Sciatic nerve (tissue), 2 donors: Measurements from ENCODE around the gene DNASE1. TPM values are rescaled to one million over a fixed set of nuclear protein-coding genes. Genes with fewer than 3 reads are reported as not detected.
"Not testable (repeated sequence)": the region's sequence is repeated elsewhere in the genome, so short reads cannot be mapped to it uniquely, and the experiment has no call there.

ENCODE experiments used
- ATAC-seq: fragments of 200-7000 bp; cut with Tn5 transposase; one replicate; pipeline ENCODE4 v1.9.1; 2020; ENCODE audit warnings: mild to moderate bottlenecking, moderate library complexity
- DNase-seq: peaks from one replicate; pipeline ENCODE4 v3.0.0-alpha.2; 2020; ENCODE audit warnings: low spot score
- intact Hi-C: fragments of 100-400 bp; cut with DNase I; formaldehyde crosslinking; loops from one replicate; pipeline ENCODE4 v1.14.2; 2022
- total RNA-seq: library from RNA; stranded (reverse); fragmentation: NEBNext Ultra II Directional; extraction: Animal tissue kit (Norgen Biotek cat#: 25700); gene quantifications from one replicate; pipeline ENCODE4 v1.2.1, GENCODE V29; 2021
- donor health status: DM: no; HTN: no; CAD: no.
- donor health status: DM: no; HTN: no; CAD: no.

The DNASE1 gene, protein sequence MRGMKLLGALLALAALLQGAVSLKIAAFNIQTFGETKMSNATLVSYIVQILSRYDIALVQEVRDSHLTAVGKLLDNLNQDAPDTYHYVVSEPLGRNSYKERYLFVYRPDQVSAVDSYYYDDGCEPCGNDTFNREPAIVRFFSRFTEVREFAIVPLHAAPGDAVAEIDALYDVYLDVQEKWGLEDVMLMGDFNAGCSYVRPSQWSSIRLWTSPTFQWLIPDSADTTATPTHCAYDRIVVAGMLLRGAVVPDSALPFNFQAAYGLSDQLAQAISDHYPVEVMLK
- 24.7 TPM for total RNA-seq

DNA sequence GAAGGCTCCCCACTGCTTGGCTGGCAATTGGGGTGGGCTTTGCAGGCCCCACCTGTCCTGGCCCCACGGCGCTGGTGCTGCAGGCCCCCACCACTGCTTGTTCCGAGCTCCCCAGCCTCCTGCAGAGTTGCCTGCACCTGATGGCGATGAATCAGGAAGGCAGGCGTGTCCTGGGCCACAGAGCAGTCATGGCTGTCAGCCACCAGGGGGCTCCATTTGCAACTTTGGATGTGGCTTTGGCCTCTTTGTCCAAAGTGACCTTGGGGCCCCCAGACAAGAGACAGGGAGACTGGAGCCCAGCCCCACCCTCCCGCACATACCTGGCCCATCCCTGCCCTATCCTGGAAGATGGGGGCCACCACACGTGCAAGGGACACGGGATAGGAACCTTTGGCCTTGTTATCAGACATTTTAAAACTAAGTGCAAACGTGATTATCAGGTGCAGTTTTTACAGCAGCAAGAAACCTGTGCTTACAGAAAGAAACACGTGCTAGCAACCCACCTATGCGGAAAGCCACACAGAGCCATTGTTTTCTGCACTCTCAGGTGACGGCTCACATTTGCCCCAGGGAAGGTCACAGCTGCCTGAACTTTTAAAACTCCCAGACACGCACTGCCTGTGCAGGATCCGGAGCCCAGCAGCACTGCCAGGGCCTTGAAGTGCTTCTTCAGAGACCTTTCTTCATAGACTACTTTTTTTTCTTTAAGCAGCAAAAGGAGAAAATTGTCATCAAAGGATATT lies at the start of gene DNASE1:
Gene DNASE1, plus strand, starts transcription at position 443 of the 743 bp plus-strand sequence. CDS start 683 bp downstream, outside the sequence.
- ATAC-seq (peak; percentile 69), DNase-seq (peak; percentile 75)
- intact Hi-C loops: no loop called here

DNA sequence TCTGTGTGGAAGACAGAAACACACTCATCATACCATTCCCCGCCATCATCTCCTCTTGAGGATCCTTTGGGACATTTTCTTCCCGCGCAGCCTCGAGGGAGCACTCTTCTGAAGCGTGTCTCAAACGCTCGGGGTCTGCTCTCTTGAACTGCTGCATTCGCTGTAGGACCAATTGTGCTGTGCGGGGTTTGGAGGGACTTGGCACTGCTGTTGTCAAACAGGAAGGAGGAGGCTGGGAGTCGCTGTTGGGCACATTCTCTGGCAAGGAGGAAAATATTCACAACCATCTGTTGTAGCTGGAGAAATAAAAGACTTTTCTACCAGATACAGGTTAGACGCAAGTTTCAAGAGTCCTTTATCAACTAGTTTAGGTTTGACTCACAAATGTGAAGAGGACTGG lies 48.0 kb upstream of the DNASE1 start:
- ATAC-seq (no peak), DNase-seq (no peak)
- intact Hi-C loops: no loop called here

DNA sequence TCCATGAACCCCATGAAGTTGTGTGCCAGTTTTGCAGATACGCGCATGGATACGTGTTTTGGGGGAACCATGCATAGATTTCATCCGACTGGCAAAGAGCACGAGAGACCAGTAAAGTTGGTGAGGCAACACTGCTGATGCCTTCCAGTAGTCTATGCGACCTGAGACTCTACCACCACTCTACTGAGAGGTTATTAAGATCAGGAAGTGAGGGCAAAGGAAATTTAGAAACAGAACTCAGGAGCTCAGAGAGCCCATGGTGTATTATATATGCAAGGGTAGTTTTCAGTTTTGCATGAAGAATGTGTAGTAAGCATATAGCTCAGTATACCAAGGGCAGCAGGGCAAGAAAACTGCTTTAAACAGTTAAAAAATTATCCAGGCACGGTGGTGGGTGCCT lies 47.3 kb upstream of the DNASE1 start:
- no peak for DNase-seq
- intact Hi-C loops: no loop called here
- no peak for ATAC-seq

GRCh38 chr16:3607634-3608033 lies 46.9 kb upstream of the DNASE1 start:
- intact Hi-C loops: no loop called here
- no peak for DNase-seq
- ATAC-seq: no peak

- ATAC-seq (no peak), DNase-seq (no peak)
- intact Hi-C loops: no loop called here
Measured at GRCh38 chr16:3608069-3608468, 46.4 kb upstream of the DNASE1 start.

- ATAC-seq, DNase-seq, intact Hi-C loops: not testable (repeated sequence)
Measured at GRCh38 chr16:3608976-3609375, 45.5 kb upstream of the DNASE1 start.

- no peak for ATAC-seq
- no peak for DNase-seq
- intact Hi-C loops: loop anchor here (10.0 kb wide), 1 partner anchor 525 kb away; no protein-coding TSS in a partner anchor
Measured at GRCh38 chr16:3609895-3610697, 44.4 kb upstream of the DNASE1 start.

GRCh38 chr16:3610698-3611145 lies 43.8 kb upstream of the DNASE1 start:
- ATAC-seq (peak; percentile 15), DNase-seq (no peak)
- intact Hi-C loops: loop anchor here (10.0 kb wide), 1 partner anchor 526 kb away; no protein-coding TSS in a partner anchor

DNA sequence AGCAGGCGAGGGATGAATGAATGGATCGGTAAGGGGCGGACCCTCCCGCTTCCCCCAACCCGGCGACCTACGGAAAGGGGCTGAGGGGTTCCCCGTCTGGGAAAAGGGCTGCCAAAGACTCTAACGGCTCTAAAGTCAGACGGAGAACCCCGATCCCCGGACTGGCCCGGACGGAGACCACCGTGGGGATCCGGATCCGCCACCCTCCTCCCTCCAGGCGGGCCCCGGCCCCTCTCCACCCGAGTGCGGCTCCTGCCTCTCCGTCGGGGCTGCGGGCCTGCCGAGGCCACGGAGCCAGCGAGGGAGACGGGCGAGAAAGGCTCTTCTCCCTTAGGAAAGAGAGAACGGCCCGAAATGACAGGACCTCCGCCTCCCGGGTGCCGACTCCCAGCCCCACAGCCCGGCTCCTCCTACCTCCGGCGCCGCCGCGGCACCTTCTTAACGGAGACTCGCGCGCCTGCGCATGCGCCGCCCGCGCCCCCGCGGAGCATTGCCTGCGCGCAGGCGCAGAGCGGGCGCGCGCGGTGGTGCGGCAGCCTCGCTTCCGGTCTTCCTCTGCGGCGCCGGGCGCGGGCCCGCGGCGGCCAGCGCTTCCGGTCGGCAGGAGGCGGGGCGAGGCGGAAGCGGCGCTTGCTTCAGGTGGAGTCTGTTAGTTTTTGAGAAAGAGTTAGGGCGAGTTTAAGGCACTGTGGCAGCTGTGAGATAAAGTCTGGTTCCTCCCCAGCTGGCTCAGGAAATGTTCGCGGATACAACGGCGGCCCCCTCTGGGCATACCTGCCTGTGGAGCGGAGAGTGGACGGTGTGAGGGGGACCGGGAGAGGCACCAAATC lies 43.1 kb upstream of the DNASE1 start, which contains the start of gene SLX4:
Gene SLX4, minus strand, starts transcription at position 461 of the 830 bp plus-strand sequence. CDS start 2,642 bp downstream, outside the sequence.
- intact Hi-C loops: loop anchor here (10.0 kb wide), 1 partner anchor 527 kb away; no protein-coding TSS in a partner anchor
- peak; percentile 93 for DNase-seq
- ATAC-seq: peak; percentile 97

- no peak for ATAC-seq
- intact Hi-C loops: loop anchor here (10.0 kb wide), 1 partner anchor 528 kb away; no protein-coding TSS in a partner anchor
- no peak for DNase-seq
Measured at GRCh38 chr16:3612510-3613466, 41.7 kb upstream of the DNASE1 start.

DNA sequence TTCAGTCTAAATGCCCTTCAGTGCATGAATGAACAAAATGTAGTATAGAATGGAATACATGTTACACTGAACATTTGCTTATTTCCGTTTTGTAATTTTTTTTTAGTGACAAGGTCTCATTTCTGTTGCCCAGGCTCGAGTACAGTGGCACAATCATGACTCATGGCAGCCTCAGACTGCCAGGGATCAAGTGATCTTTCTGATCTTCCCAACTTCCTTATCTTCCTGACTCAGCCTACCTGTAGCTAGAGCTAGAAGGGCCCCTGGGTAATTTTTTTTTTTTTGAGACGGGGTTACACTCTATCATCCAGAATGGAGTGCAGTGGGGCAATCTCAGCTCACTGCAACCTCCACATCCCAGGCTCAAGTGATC lies 35.7 kb upstream of the DNASE1 start:
- ATAC-seq: no peak
- no peak for DNase-seq
- intact Hi-C loops: loop anchor here (10.0 kb wide), 1 partner anchor 534 kb away; no protein-coding TSS in a partner anchor

GRCh38 chr16:3623642-3624041 lies 30.8 kb upstream of the DNASE1 start:
- DNase-seq (no peak), ATAC-seq (no peak)
- intact Hi-C loops: no loop called here

GRCh38 chr16:3625331-3625730 lies 29.2 kb upstream of the DNASE1 start:
- no peak for DNase-seq
- intact Hi-C loops: no loop called here
- ATAC-seq: no peak

DNA sequence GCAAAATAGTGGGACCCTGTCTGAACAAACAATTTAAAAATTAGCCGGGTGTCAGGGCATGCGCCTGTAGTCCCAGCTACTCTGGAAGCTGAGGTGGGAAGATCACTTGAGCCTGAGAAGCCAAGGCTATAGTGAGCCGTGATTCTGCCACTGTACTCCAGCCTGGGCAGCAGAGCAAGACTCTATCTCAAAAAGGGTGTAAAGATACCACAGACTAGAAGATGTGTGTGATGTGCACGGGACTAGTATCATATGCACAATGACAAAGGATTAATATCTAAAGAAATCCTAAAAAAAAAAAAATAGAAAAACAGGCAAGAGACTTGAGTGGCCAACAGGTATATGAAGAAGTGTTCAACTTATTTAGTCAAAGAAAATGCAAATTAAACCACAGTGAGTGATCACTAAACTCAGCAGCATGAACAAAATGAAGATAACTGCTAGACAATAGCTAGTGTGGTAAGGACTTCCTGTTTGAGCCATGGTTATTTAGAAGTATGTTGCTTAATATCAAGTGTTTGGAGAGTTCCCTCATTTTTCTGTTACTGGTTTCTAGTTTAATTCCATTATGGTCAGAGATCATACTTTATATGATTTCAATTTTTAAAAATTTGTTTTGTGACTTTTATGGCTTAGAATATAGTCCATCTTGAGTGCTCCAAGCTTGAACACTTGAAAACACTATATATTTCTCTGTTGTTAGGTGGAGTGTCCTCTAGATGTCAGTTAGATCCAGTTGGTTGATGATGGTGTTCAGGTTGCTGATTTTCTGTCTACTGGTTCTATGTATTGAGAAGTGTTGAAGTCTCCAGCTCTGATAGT lies 28.4 kb upstream of the DNASE1 start:
- no peak for DNase-seq
- intact Hi-C loops: no loop called here
- no peak for ATAC-seq

GRCh38 chr16:3637371-3637923 lies 17.0 kb upstream of the DNASE1 start:
- no peak for ATAC-seq
- DNase-seq: no peak
- intact Hi-C loops: no loop called here
